HEK293 (cell line): ENCODE measurements around the gene ZBTB47.

Experiments
- GFI1B ChIP-seq: fragments of 450-650 bp; formaldehyde crosslinking; IDR thresholded peaks from 2 replicates; pipeline ENCODE4 v1.5.1; 2016; ENCODE audit warnings: missing biosample characterization, missing genetic modification characterization
- OVOL3 ChIP-seq: fragments of 450-650 bp; formaldehyde crosslinking; IDR thresholded peaks from 2 replicates; pipeline ENCODE4 v1.5.1; 2016; ENCODE audit warnings: missing biosample characterization, missing genetic modification characterization
- SP3 ChIP-seq: fragments of 450-650 bp; formaldehyde crosslinking; IDR thresholded peaks from 2 replicates; pipeline ENCODE4 v1.5.1; 2016; ENCODE audit warnings: missing biosample characterization, missing genetic modification characterization
- ZNF133 ChIP-seq: fragments of 450-650 bp; formaldehyde crosslinking; IDR thresholded peaks from 2 replicates; pipeline ENCODE4 v1.5.1; 2016; ENCODE audit warnings: missing biosample characterization, missing genetic modification characterization
- ZNF2 ChIP-seq: fragments of 450-650 bp; formaldehyde crosslinking; IDR thresholded peaks from 2 replicates; pipeline ENCODE4 v1.5.1; 2016; ENCODE audit warnings: missing biosample characterization, missing genetic modification characterization
- ZNF350 ChIP-seq: fragments of 450-650 bp; formaldehyde crosslinking; IDR thresholded peaks from 2 replicates; pipeline ENCODE4 v1.5.0; 2017; ENCODE audit warnings: missing biosample characterization, mild to moderate bottlenecking, missing genetic modification characterization
- ZNF777 ChIP-seq: fragments of 450-650 bp; formaldehyde crosslinking; IDR thresholded peaks from 2 replicates; pipeline ENCODE4 v1.5.1; 2017; ENCODE audit warnings: missing biosample characterization, missing genetic modification characterization, borderline replicate concordance
- TF ChIP-seq, protein P1 (sequence below): fragments of 450-650 bp; formaldehyde crosslinking; IDR thresholded peaks from 2 replicates; pipeline ENCODE4 v1.5.1; 2016; ENCODE audit warnings: missing biosample characterization, missing genetic modification characterization
- TF ChIP-seq, protein P2 (sequence below): fragments of 450-650 bp; formaldehyde crosslinking; IDR thresholded peaks from 2 replicates; pipeline ENCODE4 v1.5.1; 2016; ENCODE audit warnings: missing biosample characterization, missing genetic modification characterization
- TF ChIP-seq, protein P3 (sequence below): fragments of 450-650 bp; formaldehyde crosslinking; IDR thresholded peaks from 2 replicates; pipeline ENCODE4 v1.5.1; 2016; ENCODE audit warnings: missing biosample characterization, missing genetic modification characterization, borderline replicate concordance
- TF ChIP-seq, protein P4 (sequence below): fragments of 450-650 bp; formaldehyde crosslinking; IDR thresholded peaks from 2 replicates; pipeline ENCODE4 v1.5.1; 2017; ENCODE audit warnings: missing biosample characterization, missing genetic modification characterization

DNA sequence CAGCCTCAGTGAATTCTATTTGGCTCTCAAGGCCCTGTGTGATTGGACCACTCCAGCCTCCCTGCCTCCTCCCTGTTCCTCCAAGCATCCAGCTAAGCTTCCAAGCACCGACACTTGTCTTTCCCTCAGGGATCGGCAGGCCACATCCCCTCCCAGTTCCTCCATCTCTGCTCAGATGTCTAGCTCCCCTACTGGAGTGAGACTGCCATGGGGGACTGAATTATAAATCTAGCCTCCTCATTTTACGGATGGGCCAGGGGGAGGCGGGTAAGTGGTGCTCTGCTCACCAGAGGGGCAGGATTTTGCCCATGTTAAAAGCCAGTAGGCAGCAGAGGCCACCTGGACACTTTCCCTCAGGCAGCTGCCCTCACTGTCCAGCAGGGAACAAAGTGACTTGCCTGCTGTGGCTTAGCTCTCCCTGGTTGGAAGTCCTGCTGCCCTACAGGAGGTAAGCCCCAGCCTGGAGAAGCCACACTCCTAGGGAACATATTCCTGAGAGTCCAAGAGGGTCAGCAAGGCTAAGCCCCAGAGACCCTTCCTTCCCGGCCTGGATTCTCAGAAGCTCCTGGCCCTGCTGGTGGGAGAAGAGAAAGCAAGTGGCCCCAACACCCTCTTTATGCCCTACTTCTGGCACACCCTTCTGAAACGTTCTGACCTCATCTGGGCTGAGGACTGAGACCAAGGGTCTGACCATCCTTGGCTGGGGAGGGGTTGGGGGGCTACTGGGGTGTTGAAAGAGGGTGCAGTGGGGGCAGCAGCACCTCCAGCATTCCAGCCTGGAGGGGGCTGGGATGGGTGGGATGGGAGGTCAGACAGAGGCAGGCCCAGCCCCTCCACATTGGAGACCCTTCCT lies 58.2 kb downstream of the ZBTB47 start:
- TF ChIP-seq, protein P1, sequence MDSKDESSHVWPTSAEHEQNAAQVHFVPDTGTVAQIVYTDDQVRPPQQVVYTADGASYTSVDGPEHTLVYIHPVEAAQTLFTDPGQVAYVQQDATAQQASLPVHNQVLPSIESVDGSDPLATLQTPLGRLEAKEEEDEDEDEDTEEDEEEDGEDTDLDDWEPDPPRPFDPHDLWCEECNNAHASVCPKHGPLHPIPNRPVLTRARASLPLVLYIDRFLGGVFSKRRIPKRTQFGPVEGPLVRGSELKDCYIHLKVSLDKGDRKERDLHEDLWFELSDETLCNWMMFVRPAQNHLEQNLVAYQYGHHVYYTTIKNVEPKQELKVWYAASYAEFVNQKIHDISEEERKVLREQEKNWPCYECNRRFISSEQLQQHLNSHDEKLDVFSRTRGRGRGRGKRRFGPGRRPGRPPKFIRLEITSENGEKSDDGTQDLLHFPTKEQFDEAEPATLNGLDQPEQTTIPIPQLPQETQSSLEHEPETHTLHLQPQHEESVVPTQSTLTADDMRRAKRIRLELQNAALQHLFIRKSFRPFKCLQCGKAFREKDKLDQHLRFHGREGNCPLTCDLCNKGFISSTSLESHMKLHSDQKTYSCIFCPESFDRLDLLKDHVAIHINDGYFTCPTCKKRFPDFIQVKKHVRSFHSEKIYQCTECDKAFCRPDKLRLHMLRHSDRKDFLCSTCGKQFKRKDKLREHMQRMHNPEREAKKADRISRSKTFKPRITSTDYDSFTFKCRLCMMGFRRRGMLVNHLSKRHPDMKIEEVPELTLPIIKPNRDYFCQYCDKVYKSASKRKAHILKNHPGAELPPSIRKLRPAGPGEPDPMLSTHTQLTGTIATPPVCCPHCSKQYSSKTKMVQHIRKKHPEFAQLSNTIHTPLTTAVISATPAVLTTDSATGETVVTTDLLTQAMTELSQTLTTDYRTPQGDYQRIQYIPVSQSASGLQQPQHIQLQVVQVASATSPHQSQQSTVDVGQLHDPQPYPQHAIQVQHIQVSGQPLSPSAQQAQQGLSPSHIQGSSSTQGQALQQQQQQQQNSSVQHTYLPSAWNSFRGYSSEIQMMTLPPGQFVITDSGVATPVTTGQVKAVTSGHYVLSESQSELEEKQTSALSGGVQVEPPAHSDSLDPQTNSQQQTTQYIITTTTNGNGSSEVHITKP (tag by site-specific recombination) = no peak
- TF ChIP-seq, protein P2, sequence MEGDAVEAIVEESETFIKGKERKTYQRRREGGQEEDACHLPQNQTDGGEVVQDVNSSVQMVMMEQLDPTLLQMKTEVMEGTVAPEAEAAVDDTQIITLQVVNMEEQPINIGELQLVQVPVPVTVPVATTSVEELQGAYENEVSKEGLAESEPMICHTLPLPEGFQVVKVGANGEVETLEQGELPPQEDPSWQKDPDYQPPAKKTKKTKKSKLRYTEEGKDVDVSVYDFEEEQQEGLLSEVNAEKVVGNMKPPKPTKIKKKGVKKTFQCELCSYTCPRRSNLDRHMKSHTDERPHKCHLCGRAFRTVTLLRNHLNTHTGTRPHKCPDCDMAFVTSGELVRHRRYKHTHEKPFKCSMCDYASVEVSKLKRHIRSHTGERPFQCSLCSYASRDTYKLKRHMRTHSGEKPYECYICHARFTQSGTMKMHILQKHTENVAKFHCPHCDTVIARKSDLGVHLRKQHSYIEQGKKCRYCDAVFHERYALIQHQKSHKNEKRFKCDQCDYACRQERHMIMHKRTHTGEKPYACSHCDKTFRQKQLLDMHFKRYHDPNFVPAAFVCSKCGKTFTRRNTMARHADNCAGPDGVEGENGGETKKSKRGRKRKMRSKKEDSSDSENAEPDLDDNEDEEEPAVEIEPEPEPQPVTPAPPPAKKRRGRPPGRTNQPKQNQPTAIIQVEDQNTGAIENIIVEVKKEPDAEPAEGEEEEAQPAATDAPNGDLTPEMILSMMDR (tag by site-specific recombination) = peak; percentile 8; the same call in 1 of the 2 replicates
- TF ChIP-seq OVOL3 (tag by site-specific recombination) (no peak), ZNF2 (tag by site-specific recombination) (no peak), ZNF133 (tag by site-specific recombination) (no peak), ZNF350 (tag by site-specific recombination) (no peak), SP3 (tag by site-specific recombination) (no peak), GFI1B (tag by site-specific recombination) (no peak), ZNF777 (tag by site-specific recombination) (no peak)
- TF ChIP-seq, protein P3, sequence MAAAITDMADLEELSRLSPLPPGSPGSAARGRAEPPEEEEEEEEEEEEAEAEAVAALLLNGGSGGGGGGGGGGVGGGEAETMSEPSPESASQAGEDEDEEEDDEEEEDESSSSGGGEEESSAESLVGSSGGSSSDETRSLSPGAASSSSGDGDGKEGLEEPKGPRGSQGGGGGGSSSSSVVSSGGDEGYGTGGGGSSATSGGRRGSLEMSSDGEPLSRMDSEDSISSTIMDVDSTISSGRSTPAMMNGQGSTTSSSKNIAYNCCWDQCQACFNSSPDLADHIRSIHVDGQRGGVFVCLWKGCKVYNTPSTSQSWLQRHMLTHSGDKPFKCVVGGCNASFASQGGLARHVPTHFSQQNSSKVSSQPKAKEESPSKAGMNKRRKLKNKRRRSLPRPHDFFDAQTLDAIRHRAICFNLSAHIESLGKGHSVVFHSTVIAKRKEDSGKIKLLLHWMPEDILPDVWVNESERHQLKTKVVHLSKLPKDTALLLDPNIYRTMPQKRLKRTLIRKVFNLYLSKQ (tag by site-specific recombination) = no peak
- TF ChIP-seq, protein P4, sequence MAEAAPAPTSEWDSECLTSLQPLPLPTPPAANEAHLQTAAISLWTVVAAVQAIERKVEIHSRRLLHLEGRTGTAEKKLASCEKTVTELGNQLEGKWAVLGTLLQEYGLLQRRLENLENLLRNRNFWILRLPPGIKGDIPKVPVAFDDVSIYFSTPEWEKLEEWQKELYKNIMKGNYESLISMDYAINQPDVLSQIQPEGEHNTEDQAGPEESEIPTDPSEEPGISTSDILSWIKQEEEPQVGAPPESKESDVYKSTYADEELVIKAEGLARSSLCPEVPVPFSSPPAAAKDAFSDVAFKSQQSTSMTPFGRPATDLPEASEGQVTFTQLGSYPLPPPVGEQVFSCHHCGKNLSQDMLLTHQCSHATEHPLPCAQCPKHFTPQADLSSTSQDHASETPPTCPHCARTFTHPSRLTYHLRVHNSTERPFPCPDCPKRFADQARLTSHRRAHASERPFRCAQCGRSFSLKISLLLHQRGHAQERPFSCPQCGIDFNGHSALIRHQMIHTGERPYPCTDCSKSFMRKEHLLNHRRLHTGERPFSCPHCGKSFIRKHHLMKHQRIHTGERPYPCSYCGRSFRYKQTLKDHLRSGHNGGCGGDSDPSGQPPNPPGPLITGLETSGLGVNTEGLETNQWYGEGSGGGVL = no peak
